Glomerular visceral epithelial cell (primary cell): ENCODE data around the gene P3H4.

ENCODE experiments used
- DNase-seq: peaks from one replicate; pipeline ENCODE4 v3.0.0-alpha.2; 2016; ENCODE audit errors: extremely low spot score

P3H4 gene

DNA sequence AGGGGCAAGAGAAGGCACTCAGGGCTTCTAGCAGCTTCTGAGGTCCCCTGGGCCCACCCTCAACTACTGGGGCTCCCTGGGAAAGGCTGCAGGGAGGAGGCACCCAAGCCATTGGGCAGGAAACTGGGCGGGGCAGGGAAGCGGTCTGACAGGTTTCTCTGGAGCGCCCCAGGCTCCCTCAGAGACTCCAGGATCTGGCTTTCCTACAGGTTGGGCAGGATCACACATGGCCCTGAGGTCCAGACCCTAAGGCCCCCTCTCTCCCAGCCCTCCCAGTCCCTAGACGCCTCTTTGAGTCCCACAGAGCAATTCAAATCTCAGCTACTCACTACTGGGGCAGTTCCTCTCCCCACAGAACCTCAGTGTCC, 39.5 kb downstream of the P3H4 start:
- DNase-seq: no peak

DNA sequence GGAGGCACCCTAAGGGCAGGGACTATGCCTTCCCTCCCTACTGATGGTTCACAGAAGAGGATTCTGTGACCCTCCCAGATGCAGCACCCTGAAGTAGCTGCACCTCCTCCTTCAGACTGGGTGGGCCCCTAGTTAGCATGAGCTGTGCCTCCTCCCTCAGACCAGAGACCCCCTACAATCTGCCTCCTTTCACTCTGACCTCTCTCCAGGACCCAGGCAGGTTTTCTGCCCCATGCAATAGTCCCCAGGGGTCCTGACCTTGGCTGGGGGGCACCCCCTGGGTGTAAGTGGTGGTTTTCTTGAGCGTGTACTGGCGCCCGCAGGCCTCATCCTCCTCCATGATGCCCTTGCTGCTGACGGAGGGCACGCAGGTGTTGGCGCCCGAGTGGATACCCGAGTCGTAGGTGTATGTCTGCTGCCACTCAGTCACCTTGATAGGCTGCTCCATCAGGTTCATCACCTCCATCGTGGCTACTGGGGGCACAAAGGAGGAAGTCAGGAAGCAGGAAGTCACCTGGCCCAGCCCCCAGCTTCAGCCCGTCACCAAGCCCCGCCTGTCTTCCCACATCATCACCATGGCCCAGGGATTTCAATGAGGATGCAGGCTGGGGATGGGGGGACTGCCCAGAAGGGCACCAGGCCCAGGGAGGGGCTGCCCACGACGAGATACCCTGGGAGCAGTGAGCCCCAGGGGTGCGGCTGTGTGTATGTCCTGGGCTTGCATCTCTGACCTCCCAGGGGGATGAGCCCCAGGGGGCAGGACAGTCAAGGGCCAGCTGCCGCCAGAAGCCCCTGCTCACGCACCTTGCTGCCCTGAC, 40.2 kb downstream of the P3H4 start:
- no peak for DNase-seq

DNA sequence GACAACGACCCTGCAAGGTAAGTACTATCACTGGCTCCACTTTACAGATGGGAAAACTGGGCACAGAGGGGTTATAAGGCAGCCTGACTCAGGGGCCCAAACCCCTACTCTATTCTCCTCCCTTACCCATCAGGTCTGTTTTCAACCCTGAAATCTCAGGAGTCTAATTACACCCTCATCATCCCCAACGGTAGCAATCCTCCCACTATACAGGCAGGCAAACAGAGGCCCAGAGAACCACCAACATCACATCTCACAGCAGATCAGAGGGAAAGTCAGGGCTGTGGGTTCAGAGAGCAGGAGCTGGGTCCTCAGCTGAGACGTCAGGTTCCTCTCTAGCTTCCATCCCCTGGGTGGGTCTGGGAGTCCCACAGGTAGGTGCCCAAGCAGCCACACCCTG, 41.8 kb downstream of the P3H4 start:
- DNase-seq: no peak

DNA sequence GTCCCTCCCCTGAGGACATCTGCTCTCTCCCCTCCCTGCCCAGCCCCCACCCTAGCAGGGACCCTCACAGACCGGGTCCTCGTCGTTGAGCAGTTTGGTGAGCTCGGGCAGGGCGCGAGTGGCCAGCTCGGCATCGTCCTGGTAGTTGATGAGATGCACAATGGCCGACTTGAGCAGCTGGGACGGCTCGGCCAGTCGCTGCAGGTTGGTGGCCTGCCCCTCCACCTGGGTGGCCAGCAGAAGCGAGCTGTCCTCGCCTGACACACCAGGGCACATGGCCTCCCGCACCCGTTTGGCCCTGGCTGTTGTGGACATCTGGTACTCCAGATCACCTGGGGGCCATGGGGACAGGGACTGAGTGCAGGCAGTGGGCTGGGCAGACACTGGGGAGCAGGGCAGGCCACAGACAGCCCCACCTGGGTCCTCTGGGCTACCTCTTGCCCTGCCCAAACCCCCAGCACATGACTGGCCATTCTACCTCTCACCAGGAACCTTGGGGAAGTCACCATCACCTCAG, 42.3 kb downstream of the P3H4 start:
- no peak for DNase-seq

DNA sequence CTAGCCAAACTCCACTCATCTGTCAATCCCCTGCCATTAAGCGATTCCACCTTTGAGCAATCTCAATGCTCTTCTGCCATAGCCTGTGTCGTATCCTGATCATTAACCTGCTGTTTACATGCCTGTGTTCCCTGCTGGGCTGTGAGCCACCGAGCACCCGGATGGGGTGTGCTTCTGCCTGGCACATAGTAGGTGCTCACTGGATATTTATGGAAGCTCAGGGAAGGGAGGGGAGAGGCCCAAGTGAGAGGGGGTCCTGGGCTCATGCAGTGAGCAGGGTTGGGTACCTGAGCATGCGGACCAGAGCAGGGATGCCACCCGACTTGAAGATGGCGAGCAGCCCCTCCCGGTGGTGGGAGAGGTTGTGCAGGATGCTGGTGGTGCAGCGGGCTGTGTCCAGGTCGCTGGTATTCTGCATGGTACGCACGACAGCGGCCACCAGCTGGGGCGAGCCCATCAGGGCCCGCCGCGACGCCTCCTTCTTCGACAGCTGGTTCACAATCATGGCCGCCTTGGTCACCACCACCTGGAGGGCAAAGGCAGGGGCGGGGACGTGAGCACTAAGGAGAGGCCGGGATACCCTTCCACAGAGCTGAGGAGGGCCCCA, 43.0 kb downstream of the P3H4 start:
- DNase-seq: no peak

DNA sequence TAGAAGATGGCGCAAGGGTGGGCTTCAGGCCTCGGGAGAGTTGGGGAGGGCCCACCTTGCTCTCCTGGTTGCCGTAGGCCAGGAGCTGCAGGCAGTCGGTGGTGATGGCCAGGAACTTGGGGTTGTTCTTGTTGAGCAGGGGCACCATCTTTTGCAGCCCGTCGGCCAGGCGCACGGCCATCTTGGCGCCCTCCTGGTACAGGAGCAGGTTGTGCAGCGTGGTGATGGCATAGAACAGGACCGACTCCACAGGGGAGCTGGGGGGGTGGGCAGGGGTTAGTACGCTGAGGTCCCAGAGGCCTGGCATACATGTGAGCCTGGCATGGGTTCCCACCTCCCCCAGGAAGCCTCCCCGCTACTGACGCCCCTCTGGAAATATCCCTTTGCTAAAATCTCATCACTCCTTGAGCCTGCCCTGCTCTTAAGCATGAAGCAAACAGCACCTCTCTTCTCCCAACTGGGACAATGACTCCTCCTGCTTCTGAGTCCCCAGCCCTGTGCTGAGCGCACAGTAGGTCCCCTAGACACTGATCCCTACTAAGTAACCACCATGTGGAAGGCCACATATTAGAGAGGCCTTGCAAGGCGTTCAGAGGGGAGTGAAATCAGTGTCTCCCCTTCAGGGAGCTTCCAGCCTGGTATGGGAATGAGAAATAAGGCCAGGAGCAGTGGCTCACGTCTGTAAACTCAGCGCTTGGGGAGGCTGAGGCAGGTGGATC, 44.3 kb downstream of the P3H4 start:
- no peak for DNase-seq

DNA sequence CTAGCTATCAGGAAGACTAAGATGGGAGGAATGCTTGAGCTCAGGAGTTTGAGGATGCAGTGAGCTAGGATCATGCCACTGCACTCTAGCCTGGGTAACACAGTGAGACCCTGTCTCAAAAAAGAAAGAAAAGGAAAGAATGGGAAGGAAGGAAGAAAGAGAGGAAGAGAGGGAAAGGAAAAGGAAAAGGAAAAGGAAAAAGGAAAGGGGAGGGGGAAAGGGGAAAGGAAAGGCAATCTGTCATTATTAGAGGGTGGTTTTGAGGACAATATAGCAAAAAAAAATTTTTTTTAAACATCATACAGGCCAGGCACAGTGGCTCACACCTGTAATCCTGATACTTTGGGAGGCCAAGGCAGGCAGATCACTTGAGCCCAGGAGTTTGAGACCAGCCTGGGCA, 45.6 kb downstream of the P3H4 start:
- no peak for DNase-seq

DNA sequence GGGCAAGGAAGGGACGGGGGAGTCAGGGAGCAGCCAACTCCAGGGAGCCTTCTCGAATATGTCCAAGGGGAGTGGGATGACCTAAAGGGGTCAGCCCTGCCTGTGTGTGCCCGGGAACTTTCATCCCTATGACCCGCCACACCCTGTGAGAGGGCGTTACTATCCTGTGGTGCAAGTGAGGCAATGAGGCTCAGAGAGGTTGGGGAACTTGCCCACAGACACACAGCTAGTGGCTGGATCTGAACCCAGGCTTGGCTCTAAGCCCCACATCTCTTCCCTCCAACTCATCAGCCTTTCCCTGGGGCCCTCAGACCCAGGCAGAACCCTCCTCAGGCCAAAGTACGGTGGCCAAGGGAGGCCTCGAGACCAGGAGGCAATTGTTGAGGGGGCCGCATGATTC, 48.4 kb downstream of the P3H4 start:
- no peak for DNase-seq

DNA sequence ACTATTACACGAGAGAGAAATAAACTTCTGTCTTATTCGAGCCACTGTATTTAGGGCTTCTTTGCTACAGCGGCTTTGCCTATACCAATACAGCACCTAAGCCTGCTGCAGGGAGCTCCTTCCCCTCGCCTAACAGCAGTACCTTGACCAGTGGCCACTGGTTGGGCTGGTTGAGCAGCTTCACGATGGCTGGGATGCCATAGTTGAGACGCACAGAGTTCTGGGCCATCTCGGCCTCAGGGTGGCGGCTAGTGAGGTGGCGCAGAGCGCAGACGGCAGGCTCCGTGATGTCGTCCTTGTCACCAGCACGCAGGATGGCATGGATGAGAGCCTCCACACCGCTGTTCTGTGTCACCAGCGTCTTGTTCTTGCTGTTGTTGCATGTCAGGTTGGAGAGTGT, 48.9 kb downstream of the P3H4 start:
- no peak for DNase-seq

DNA sequence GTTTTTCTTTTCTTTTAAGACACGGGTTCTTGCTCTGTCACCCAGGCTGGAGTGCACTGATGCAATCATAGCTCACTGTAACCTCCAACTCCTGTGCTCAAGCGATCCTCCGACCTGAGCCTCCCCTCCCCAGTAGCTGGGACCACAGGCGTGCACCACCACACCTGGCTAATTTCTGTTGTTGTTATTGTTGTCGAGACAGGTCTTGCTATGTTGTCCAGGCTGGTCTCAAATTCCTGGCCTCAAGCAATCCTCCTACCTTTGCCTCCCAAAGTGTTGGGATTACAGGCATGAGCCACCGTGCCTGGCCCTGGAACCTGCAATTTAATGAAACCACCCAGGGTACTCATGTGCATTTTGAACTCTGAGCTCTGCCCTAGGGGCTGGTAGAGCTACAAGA, 49.4 kb downstream of the P3H4 start:
- no peak for DNase-seq

DNA sequence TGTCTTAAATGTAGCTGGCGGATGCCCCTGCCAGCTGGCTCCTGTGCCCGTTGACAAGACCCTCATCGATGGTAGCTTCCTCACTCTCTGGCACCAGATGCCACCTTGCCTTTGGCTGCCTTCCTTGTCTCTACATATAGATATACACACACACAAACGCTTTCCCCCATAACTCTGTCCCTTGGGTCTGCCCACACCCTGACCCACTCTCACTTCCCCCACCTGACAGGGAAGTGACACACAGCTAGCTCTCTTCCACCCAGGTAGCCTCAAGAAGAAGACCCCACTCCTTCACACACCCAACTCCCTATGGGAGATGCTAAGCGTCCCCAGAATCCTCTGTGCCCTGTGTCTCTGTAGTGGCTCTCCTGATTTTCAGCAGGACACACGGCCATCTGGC, 50.9 kb downstream of the P3H4 start:
- DNase-seq: no peak

DNA sequence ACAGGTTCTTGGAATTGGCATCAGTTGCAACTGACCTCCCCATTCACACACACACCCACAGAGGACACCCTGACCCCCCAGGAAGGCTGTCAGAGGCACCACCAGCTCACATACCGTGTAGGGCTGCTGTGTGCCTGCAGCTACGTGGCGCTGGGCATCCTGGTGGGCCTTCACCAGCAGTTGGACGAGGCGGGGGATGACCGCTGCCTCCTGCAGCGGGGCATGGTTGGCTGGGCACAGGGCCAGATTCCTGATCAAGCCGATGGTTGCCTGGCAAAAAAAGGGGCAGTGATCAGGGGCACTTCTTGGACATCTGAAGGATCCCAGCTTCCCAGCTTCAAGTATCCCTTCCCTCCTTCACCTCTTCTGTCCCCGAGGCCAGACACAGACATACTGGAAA, 53.1 kb downstream of the P3H4 start:
- no peak for DNase-seq

DNA sequence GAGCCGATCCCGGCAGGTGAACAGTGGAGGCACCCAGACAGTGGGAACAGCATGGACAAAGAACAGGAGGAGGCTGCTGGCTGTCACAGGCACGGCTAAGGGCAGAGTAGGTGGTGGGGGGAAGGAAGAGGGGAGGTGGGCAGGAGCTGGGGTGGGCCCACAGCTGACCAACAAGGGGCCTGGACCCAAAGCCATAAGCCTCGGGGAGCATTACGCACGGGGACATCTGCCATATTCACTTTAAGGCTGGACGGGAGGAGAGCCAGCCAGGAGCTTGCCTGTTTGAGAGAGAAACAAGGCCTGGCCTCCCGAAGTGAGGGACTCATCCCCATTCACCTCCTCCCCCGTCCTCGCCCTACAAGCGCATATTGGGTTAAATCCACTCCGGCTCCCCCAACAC, 57.7 kb downstream of the P3H4 start:
- no peak for DNase-seq
